Glomerular visceral epithelial cell (primary cell): ENCODE measurements around the gene PTK7.

Experiments
- DNase-seq: peaks from one replicate; pipeline ENCODE4 v3.0.0-alpha.2; 2016; ENCODE audit errors: extremely low spot score

Gene PTK7

GRCh38 chr6:43204271-43205105 lies 128.4 kb downstream of the PTK7 start:
- DNase-seq = no peak

GRCh38 chr6:43205849-43206248 lies 129.7 kb downstream of the PTK7 start:
- no peak for DNase-seq

- no peak for DNase-seq
These were observed 131.2 kb downstream of the PTK7 start for GRCh38 chr6:43207286-43207685.
